NCI-H82 treated with DMSO at 0.1 percent for 48 hours (cell line): ENCODE measurements around the gene NCAM2.

Experiments used
- DNase-seq: peaks from one replicate; lab custom pipeline; 2025; ENCODE audit not compliant: unreplicated experiment; lab: John Stamatoyannopoulos, UW

NCAM2 gene

DNA sequence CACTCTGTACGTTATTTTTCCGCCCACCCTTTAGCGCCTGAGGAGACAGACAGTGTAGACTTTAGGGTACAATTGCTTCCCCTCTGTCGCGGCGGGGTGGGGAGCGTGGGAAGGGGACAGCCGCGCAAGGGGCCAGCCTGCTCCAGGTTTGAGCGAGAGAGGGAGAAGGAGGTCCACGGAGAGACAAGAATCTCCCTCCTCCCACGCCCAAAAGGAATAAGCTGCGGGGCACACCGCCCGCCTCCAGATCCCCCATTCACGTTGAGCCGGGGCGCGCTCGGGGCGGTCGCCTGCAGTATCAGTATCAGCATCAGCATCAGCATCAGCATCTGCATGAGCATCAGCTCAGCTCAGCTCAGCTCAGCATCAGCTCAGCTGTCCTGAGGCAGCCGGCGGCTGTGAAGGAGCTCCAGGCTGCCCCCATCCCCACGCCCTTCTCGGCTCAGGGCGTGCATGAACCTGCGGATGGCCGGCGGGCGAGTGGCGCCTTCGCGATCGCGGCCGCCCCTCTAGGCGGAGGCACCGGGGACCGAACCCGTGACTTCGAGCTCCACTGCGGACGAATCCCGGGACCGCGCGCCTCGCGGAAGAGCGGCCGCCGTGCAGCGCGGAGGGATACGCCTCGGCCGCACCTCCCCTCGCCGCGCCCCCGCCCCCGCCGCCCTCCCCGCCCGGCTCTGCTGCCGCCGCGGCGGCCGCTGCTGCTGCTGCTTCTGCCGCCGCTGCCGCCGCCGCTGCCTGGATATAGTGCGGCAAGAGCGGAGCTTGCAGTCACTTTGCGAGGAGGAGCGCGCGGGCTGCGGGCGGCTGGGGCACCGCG is at the start of gene NCAM2:
Gene NCAM2 (plus strand): TSS at position 774 of the 820 bp plus-strand sequence.
- DNase-seq: peak; percentile 10

DNA sequence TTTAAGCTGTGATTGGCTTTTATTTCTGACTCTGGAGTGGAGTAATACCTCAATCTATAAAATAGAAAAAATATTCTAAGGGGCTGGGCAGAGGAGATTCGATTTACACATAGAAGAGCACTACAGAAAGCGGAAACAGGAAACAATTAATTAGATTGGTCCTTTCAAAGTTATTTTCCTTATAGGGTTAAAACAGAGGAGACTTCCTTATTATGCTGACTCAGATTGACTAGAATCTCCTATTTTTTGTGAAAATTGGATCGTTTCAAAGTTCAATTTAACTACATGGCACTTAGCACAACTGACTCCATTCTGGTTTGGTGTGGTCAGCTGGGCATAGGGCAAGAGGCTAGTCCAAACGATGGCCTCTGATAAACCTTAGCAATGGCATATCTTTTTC is 48.3 kb upstream of the NCAM2 start:
- DNase-seq: no peak

DNA sequence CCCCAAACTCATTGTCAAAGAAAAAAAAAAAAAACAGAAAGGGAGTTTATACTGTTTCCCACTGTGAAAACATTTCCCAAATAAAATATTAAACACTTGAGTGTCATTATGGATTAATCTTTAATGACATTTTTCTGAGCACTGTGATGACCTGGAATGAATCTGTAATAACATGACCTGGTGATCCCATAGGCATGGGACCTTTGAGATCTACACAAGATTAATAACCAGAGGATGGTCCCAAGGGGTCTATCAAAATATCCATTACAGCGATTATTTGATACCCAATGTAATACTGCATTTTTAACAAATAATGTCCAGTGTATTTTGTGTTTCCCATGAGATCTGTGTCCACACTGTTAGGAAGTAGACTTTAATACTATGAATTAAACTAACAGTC is 32.4 kb upstream of the NCAM2 start:
- DNase-seq: no peak

- DNase-seq: no peak
Measured at GRCh38 chr21:20968391-20968790, 29.8 kb upstream of the NCAM2 start.

DNA sequence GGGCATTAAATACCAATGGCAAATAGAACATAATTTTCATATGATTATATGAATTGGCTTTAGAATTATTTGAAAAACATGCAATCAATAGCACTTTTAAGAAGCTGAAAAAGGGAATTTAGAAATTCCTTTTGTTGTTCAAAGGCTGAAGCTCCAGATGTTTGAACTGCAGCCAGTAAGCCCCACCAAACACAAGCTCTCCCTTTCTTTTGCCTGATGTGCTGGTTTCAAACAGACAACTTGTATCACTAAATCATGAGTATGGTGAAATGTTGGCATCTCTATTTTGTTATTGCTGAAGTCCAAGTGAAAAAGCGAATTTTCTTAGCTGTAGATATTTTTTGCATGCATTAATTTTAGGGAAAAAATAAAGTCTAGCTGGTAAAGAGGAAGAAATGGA is 27.5 kb upstream of the NCAM2 start:
- DNase-seq: no peak

- peak; percentile 26 for DNase-seq
Measured at GRCh38 chr21:20971296-20971921, 26.8 kb upstream of the NCAM2 start.

- DNase-seq: no peak
Measured at GRCh38 chr21:20994790-20995189, 3.4 kb upstream of the NCAM2 start.

DNA sequence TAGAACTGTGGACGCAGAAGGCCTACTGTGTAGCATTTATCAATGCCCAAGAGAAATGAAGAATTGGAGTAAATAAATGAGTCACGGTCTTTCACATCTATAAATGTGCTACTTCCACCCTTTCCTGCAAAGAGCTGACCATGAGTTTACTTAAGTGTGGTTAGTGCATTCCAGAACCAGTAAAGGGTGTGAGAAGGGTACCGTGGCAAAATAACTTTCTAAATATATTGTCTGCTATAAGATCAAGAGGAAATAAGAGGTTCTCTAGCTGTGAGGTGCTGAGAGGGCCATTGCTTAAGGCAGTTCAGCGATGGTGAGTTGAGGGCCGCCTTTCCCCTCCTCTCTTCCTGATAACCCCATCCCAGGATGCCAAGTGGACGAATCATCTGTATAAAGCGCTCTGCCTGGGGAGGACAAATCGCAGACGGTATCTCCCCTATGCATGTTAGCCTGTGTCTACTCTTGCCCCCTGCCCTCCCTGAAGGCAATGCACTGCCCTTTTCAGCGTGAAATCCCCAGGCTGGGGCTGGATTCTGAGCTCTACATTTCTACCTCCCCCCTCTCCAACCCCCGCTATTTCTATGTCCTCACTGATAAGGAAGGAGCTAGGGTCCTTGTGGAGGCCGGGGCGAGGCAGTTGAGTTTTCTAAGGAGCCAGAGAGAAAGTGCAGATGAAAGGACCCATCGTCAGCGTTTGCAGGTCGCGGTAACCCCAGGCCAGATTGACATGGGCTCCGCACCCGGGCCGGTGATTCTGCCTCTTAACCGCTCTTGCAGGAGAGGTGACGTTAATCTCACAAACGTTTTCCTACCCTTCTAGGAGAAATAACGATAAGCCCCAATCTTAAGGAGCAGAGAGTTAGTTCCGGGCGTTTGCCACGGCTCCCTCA is 1.5 kb upstream of the NCAM2 start:
- no peak for DNase-seq

GRCh38 chr21:20997311-20997635 is 936 bp upstream of the NCAM2 start:
- DNase-seq: no peak

GRCh38 chr21:20998456-20998789 is 214 bp downstream of the NCAM2 start:
- no peak for DNase-seq

DNA sequence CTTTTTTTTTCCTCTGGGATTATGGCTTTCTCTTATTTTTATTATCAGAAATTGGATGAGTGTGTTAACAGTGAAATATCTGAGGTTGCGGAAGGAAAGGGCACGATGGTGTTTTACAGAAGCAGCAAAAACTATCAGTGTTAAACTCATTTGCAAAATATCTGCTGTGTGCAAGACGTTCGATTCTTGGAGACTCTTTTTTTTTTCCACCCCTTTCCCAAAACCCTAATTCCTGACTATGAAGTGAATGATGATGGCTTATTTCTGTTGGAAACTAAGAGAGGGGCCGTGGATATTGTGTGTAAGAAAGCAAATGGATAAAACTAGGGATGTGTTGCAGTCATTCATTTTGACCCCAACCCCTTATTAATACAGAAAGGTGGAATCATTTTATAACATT is 677 bp downstream of the NCAM2 start:
- no peak for DNase-seq

DNA sequence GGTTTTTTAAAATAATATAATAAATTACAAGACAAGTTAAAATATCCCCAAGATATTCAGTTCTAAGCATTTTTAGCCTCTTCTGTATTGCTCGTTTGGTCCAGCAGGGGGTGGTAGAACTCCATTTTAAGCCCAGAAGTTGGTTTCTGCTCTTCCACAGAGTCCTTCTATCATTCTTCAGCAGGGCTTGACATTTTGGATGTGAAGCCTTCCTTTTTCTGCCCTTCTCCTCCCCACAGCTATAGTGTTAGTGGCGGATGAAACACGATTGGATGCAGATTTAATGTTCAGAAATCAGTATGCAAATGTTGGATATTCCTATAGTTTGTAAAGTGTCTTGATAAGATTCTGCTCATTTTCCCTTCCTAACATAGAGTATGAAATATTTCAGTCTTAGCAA is 1.4 kb downstream of the NCAM2 start:
- DNase-seq: peak; percentile 7

- DNase-seq: no peak
Measured at GRCh38 chr21:21000591-21001175, 2.5 kb downstream of the NCAM2 start.

- no peak for DNase-seq
Measured at GRCh38 chr21:21001591-21002100, 3.4 kb downstream of the NCAM2 start.

- no peak for DNase-seq
Measured at GRCh38 chr21:21002153-21002552, 3.9 kb downstream of the NCAM2 start.

DNA sequence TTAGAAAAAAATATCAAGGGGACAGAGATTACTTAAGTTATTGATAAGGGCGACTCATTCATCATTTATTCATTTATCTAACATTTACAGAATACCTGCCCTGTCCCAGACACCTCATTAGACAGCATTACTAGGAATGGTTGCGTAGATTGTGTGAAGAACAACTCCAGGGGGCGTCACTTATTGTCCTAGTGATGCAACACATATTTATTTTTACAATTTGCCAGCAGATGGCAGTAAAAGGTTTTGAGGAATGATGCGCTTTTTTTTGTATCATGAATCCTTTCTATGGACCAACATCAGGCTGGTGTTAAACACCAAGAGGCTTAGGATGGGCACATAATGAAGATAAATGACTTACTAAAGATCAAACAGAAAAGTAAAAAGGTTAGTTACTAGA is 5.5 kb downstream of the NCAM2 start:
- peak; percentile 15 for DNase-seq

GRCh38 chr21:21007606-21008005 is 9.4 kb downstream of the NCAM2 start:
- DNase-seq: no peak

DNA sequence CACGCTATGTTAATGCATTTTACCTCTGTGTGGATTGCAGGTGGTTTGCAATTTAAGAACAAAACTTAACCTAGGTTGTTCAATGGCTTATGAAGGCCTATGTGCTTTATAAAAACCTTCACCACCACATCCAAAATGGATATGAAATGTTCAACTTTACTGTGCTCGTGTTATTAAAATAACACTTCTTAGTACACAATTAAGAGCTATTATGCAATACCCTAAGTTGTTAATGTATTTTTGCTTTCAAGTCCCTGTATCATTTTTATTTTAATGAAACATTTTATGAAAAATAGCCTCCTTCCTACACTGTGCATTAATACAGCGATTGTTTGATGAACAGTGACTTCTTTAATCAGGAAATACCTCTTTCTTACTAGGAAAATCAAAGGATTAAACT is 12.0 kb downstream of the NCAM2 start:
- DNase-seq: no peak

GRCh38 chr21:21010698-21011097 is 12.5 kb downstream of the NCAM2 start:
- DNase-seq: no peak

DNA sequence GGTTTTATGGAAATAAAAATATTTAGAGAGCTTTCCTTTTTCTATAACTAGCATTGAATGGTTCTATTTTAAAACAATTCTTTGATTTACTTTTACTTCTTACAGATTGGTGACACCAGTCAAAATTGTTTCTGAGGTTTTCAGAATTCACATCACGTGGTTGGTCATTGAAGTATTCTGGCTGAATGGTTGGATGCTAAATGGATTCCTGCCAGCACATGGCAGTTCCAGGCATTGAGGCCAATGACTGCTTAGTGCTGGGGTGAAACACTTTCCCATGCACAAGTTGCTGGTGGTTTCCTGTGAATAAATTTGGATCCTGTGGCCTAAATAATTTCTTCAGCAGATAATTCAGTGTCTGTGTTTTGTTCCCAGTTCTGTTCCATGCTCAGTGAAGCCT is 20.6 kb downstream of the NCAM2 start:
- DNase-seq: no peak

- no peak for DNase-seq
Measured at GRCh38 chr21:21019681-21020080, 21.5 kb downstream of the NCAM2 start.
